Endothelial cell of umbilical vein (primary cell): ENCODE measurements around the gene PDIA4. TPM values are rescaled to one million over a fixed set of nuclear protein-coding genes. Genes with fewer than 3 reads are reported as not detected.
"Not testable (repeated sequence)": the region's sequence is repeated elsewhere in the genome, so short reads cannot be mapped to it uniquely, and the experiment has no call there.

Source experiments
- BruUV-seq: library from RNA; stranded (reverse); fragments of 400-500 nt; replicated peaks from 2 replicates; lab custom pipeline; 2021; lab: Mats Ljungman, UMichigan
- CTCF ChIA-PET: fragments of 300-600, 350-600 bp; sonication (Branson Sonifier 250); formaldehyde crosslinking; loops from one replicate; lab custom pipeline; 2021; ENCODE audit warnings: antibody characterized with exemption, inconsistent platforms; lab: Charles Lee
- POLR2A ChIA-PET: fragments of 300-600, 350-600 bp; sonication (Branson Sonifier 250); formaldehyde crosslinking; loops from one replicate; lab custom pipeline; 2021; ENCODE audit warnings: antibody characterized with exemption, inconsistent platforms; lab: Charles Lee
- DNase-seq: peaks from one replicate; pipeline ENCODE4 v3.0.0-alpha.2; 2011; ENCODE audit warnings: low read depth, low spot score
- FAIRE-seq: peaks from 2 replicates; lab custom pipeline; 2011; peaks lifted over from hg19 to GRCh38; lab: Jason Lieb, UNC
- H2AFZ ChIP-seq: 2 replicates; pipeline ENCODE4 v1.6.0; 2012; ENCODE audit warnings: low read depth, low read length, control low read depth, inconsistent platforms
- H3K27ac ChIP-seq: 2 replicates; pipeline ENCODE4 v1.5.1; 2011; ENCODE audit warnings: low read depth, mild to moderate bottlenecking, control low read depth, low read length, moderate library complexity; ENCODE audit not compliant: insufficient read depth
- H3K27me3 ChIP-seq, 2 experiments: 2 replicates each; pipeline versions ENCODE4 v1.6.0 to v1.6.1; 2011; ENCODE audit warnings: low read length in 2 of 2, mixed read lengths in 1 of 2; ENCODE audit not compliant: control insufficient read depth in 2 of 2, insufficient read depth in 2 of 2
- H3K36me3 ChIP-seq, 2 experiments: 2 replicates in 1 of 2; 3 replicates in 1 of 2; pipeline ENCODE4 v1.5.1; 2011; ENCODE audit warnings: low read length in 2 of 2, mild to moderate bottlenecking in 1 of 2, moderate library complexity in 1 of 2; ENCODE audit not compliant: control insufficient read depth in 2 of 2, insufficient read depth in 2 of 2; ENCODE audit errors: extremely low read depth in 1 of 2
- H3K4me1 ChIP-seq: 3 replicates; pipeline ENCODE4 v1.5.1; 2011; ENCODE audit warnings: mild to moderate bottlenecking, low read length; ENCODE audit not compliant: control insufficient read depth, insufficient read depth; ENCODE audit errors: extremely low read depth
- H3K4me2 ChIP-seq: 2 replicates; pipeline ENCODE4 v1.6.1; 2011; ENCODE audit warnings: low read length, control low read depth, mixed read lengths; ENCODE audit not compliant: insufficient read depth
- H3K4me3 ChIP-seq, 3 experiments: fragments of 200-600 bp in 1 of 3; sonication (generic), shearing (Covaris generic) in 1 of 3; replicated peaks in 1 of 3; 2 replicates each; pipeline ENCODE4 v1.5.1; 2011 to 2016; ENCODE audit warnings: control low read depth in 3 of 3, low read length in 3 of 3, mild to moderate bottlenecking in 2 of 3, inconsistent platforms in 1 of 3, low read depth in 1 of 3, moderate library complexity in 1 of 3; ENCODE audit not compliant: insufficient read depth in 1 of 3
- H3K79me2 ChIP-seq: 2 replicates; pipeline ENCODE4 v1.6.0; 2012; ENCODE audit warnings: low read length, inconsistent platforms; ENCODE audit not compliant: control insufficient read depth, insufficient read depth
- H3K9ac ChIP-seq: replicated peaks from 2 replicates; pipeline ENCODE3; 2011; ENCODE audit warnings: low read length, control low read depth; ENCODE audit not compliant: insufficient read depth; ENCODE audit errors: extremely low read depth
- H3K9me1 ChIP-seq: replicated peaks from 3 replicates; pipeline ENCODE4 v1.6.0; 2011; ENCODE audit warnings: mild to moderate bottlenecking, low read length; ENCODE audit not compliant: control insufficient read depth, insufficient read depth; ENCODE audit errors: extremely low read depth
- H3K9me3 ChIP-seq: replicated peaks from 2 replicates; pipeline ENCODE4 v1.5.1; 2012; ENCODE audit warnings: low read length, inconsistent platforms; ENCODE audit not compliant: control insufficient read depth, insufficient read depth
- H4K20me1 ChIP-seq: replicated peaks from 2 replicates; pipeline ENCODE3; 2011; ENCODE audit warnings: mild to moderate bottlenecking, low read length; ENCODE audit not compliant: control insufficient read depth, insufficient read depth; ENCODE audit errors: extremely low read depth
- EZH2 ChIP-seq: IDR thresholded peaks from 2 replicates; pipeline ENCODE4 v1.6.1; 2012; ENCODE audit warnings: borderline replicate concordance, low read depth, mild to moderate bottlenecking, moderate library complexity, low read length, inconsistent platforms; ENCODE audit not compliant: severe bottlenecking
- FOS ChIP-seq: IDR thresholded peaks from 2 replicates; pipeline ENCODE4 v1.6.1; 2011; ENCODE audit warnings: mild to moderate bottlenecking, low read length, moderate library complexity, borderline replicate concordance; ENCODE audit not compliant: insufficient read depth
- GATA2 ChIP-seq: IDR thresholded peaks from 2 replicates; pipeline ENCODE4 v1.7.0; 2011; ENCODE audit warnings: low read depth, mild to moderate bottlenecking, moderate library complexity, mixed read lengths, low read length; ENCODE audit not compliant: insufficient read length, insufficient read depth
- JUN ChIP-seq: IDR thresholded peaks from 2 replicates; pipeline ENCODE4 v1.6.1; 2011; ENCODE audit warnings: borderline replicate concordance, low read depth; ENCODE audit not compliant: insufficient read length, insufficient read depth
- MYC ChIP-seq: IDR thresholded peaks from one replicate; pipeline ENCODE4 v1.6.1; 2011; ENCODE audit warnings: mild to moderate bottlenecking, low read depth, low read length
- POLR2A ChIP-seq: IDR thresholded peaks from 2 replicates; pipeline ENCODE4 v1.6.1; 2012; ENCODE audit warnings: low read depth, mild to moderate bottlenecking, control low read depth, low read length
- POLR2AphosphoS5 ChIP-seq: IDR thresholded peaks from 2 replicates; pipeline ENCODE4 v1.6.1; 2012; ENCODE audit warnings: low read depth, mild to moderate bottlenecking, control low read depth, low read length, moderate library complexity; ENCODE audit not compliant: insufficient read depth
- dilution Hi-C: fragments of 300-500 bp; cut with MboI; formaldehyde crosslinking; loops from one replicate; pipeline ENCODE4 v1.15.0; 2019; ENCODE audit warnings: low sequenced_read_pairs; ENCODE audit not compliant: extremely low pct_ligation_motif_present
- intact Hi-C: fragments of 100-400 bp; cut with micrococcal nuclease; formaldehyde crosslinking; loops from one replicate; pipeline ENCODE4 v1.10.0; 2022
- polyA plus RNA-seq, 4 experiments: library from polyadenylated mRNA; depleted of rRNA in 3 of 4; stranded (reverse) in 3 of 4; unstranded in 1 of 4; fragments of >200 nt; gene quantifications; 2 replicates each; pipeline versions ENCODE4 v1.2.1 to v1.2.3, GENCODE V29; 2011 to 2012; ENCODE audit warnings: missing spikeins in 1 of 4
- total RNA-seq: library from RNA; stranded (reverse); gene quantifications from 2 replicates; pipeline ENCODE4 v1.2.3, GENCODE V29; 2021
- TF ChIP-seq, protein P1 (sequence below): IDR thresholded peaks from 2 replicates; pipeline ENCODE4 v1.6.1; 2011; ENCODE audit not compliant: insufficient read depth, insufficient read length
- TF ChIP-seq, protein P2 (sequence below), 2 donors: IDR thresholded peaks; 1 replicate in 1 of 2; 2 replicates in 1 of 2; pipeline ENCODE4 v1.5.1; 2011; ENCODE audit warnings: low read length in 2 of 2, mild to moderate bottlenecking in 2 of 2, moderate library complexity in 2 of 2, control low read depth in 1 of 2, inconsistent platforms in 1 of 2, low read depth in 1 of 2; ENCODE audit not compliant: insufficient read depth in 1 of 2; ENCODE audit errors: extremely low read depth in 1 of 2

The PDIA4 gene
- total and polyA plus RNA-seq, 2 donors (not counting 3 experiments of a cell fraction or from before 2014, with no cell fraction given), result 217 to 308 TPM

DNA sequence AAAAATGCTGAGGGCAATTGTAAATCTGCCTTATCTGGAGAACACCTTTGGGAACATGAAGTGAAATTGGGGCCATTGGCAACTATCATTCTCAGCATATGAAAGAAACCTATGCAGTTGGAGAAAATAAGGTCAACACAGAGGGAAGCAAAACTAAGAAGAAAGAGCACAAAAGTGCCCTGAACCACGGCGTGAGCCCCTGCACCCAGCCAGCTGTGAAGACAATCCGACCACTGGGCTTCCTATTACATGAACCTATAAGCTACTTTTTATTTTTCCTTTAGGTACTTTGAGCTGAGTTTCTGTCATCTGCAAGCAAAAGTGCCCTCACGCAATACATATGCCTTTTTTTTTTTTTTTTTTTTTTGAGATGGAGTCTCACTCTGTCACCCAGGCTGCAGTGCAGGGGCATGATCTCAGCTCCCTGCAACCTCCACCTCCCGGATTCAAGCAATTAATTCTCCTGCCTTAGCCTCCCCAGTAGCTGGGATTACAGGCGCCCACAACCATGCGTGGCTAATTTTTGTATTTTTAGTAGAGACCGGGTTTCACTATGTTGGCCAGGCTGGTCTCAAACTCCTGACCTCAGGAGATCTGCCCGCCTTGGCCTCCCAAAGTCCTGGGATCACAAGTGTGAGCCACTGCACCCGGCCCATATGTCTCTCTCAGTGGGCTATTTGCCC lies 34.1 kb upstream of the PDIA4 start:
- H3K27me3 ChIP-seq, H3K79me2 ChIP-seq, DNase-seq, H3K9ac ChIP-seq, H3K4me3 ChIP-seq, H3K4me1 ChIP-seq, H3K9me3 ChIP-seq, H3K27ac ChIP-seq, H3K9me1 ChIP-seq, intact Hi-C loops, FAIRE-seq, dilution Hi-C loops, H4K20me1 ChIP-seq, POLR2A ChIA-PET, H2AFZ ChIP-seq, BruUV-seq, H3K4me2 ChIP-seq, H3K36me3 ChIP-seq: not testable (repeated sequence)
- CTCF ChIA-PET, result interaction anchor here (0.6 to 1.2 kb wide), 3 partner anchors 11 to 91 kb away, joined by 3 to 4 read pairs (median 3); no protein-coding TSS in a partner anchor

DNA sequence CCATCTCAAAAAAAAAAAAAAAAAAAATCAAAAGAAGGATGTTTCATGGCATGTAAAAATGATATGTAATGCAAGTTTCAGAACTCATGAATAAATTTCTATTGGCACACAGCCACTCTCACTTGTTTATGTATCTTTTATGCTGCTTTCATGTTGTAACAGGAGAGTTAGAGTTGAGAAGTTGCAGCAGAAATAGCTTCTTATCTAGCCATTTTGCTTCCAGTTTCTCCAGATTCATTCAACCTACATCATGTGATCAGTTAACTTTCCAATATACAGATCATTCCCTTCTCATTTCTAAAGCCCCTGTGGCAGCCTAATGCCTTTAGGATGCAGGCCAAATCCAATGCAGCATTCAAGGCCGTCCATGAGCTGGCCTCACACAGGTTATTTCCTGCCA lies 31.9 kb upstream of the PDIA4 start:
- TF ChIP-seq, protein P1, sequence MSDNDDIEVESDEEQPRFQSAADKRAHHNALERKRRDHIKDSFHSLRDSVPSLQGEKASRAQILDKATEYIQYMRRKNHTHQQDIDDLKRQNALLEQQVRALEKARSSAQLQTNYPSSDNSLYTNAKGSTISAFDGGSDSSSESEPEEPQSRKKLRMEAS, result no peak
- no peak for TF ChIP-seq POLR2AphosphoS5
- no peak for TF ChIP-seq JUN
- no peak for TF ChIP-seq MYC
- TF ChIP-seq POLR2A, result no peak
- TF ChIP-seq, protein P2, sequence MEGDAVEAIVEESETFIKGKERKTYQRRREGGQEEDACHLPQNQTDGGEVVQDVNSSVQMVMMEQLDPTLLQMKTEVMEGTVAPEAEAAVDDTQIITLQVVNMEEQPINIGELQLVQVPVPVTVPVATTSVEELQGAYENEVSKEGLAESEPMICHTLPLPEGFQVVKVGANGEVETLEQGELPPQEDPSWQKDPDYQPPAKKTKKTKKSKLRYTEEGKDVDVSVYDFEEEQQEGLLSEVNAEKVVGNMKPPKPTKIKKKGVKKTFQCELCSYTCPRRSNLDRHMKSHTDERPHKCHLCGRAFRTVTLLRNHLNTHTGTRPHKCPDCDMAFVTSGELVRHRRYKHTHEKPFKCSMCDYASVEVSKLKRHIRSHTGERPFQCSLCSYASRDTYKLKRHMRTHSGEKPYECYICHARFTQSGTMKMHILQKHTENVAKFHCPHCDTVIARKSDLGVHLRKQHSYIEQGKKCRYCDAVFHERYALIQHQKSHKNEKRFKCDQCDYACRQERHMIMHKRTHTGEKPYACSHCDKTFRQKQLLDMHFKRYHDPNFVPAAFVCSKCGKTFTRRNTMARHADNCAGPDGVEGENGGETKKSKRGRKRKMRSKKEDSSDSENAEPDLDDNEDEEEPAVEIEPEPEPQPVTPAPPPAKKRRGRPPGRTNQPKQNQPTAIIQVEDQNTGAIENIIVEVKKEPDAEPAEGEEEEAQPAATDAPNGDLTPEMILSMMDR (IDR thresholded peaks at IDR 0.05; ENCODE audit: extremely low read depth in 1 of 2, insufficient read depth in 1 of 2, low read depth in 1 of 2, low read length in 2 of 2), result no peak
- TF ChIP-seq FOS, result no peak
- no peak for TF ChIP-seq EZH2
- no peak for TF ChIP-seq GATA2
- CTCF ChIA-PET, result interaction anchor here (1.4 to 2.6 kb wide), 2 partner anchors 12 to 55 kb away, joined by 3 to 6 read pairs; no protein-coding TSS in a partner anchor
- H3K4me2 ChIP-seq, result no peak overlapping the region
- H3K36me3 ChIP-seq, result no peaks in the 10 kb centered on the region
- no peak overlapping the region for H3K27ac ChIP-seq
- peaks cover 7% of the 10 kb centered on the region for H3K4me1 ChIP-seq
- no peak overlapping the region for H3K9ac ChIP-seq
- dilution Hi-C loops, result no loop called here
- H3K79me2 ChIP-seq, result no peaks in the 10 kb centered on the region
- no peaks in the 10 kb centered on the region for H3K9me3 ChIP-seq
- no peaks in the 10 kb centered on the region for H3K9me1 ChIP-seq
- intact Hi-C loops, result no loop called here
- POLR2A ChIA-PET, result interaction anchor here (0.7 kb wide), 2 partner anchors 17 to 123 kb away, joined by 6 to 9 read pairs; no protein-coding TSS in a partner anchor
- H4K20me1 ChIP-seq, result no peaks in the 10 kb centered on the region
- no peaks in the 10 kb centered on the region for H3K27me3 ChIP-seq
- BruUV-seq, result no TSS peak
- H2AFZ ChIP-seq, result no peak overlapping the region
- DNase-seq, result no peak
- no peak for FAIRE-seq
- no peak overlapping the region for H3K4me3 ChIP-seq
